ENCODE measurements around the gene CNTNAP2. TPM values are rescaled to one million over a fixed set of nuclear protein-coding genes. Genes with fewer than 3 reads are reported as not detected.

The CNTNAP2 gene
- total and polyA plus RNA-seq, 2 of the 4 experiments (the other 2 are of a cell fraction): not detected

GRCh38 chr7:146830686-146831085 is 714.1 kb downstream of the CNTNAP2 start:
- Histone ChIP-seq H3K9ac (ENCODE audit: low read depth, low read length) (no peak overlapping the region), H3K56ac (ENCODE audit: extremely low read depth, insufficient read depth, low read length) (no peak overlapping the region), H3K79me1 (ENCODE audit: low read depth in 1 of 2, low read length in 2 of 2) (no peaks in the 10 kb centered on the region), H2BK20ac (ENCODE audit: low read depth, low read length) (no peak overlapping the region), H2BK5ac (ENCODE audit: low read depth, low read length, poor library complexity, severe bottlenecking) (no peak overlapping the region), H3K9me3 (ENCODE audit: control insufficient read depth, insufficient read depth, low read length) (peaks cover 1% of the 10 kb centered on the region; the same call in 1 of the 2 replicates), H4K91ac (ENCODE audit: insufficient read depth, low read depth, low read length) (no peak overlapping the region), H2AFZ (replicated peaks; ENCODE audit: low read length, poor library complexity) (no peak overlapping the region), H2AK9ac (replicated peaks; ENCODE audit: low read depth, low read length, poor library complexity) (no peak overlapping the region), H4K5ac (ENCODE audit: low read depth, low read length) (no peak overlapping the region), H4K8ac (ENCODE audit: low read depth in 2 of 2, low read length in 2 of 2) (no peak overlapping the region), H3K4ac (ENCODE audit: low read depth, low read length) (no peak overlapping the region), H3K14ac (replicated peaks; ENCODE audit: low read depth, low read length) (no peak overlapping the region), H3K9me1 (ENCODE audit: insufficient read depth, low read length) (no peaks in the 10 kb centered on the region), H3K4me3 (ENCODE audit: insufficient read depth, low read depth, low read length) (no peak overlapping the region), H3K4me1 (ENCODE audit: control insufficient read depth, insufficient read depth, low read length) (no peaks in the 10 kb centered on the region), H3K27me3 (ENCODE audit: control insufficient read depth, insufficient read depth, low read length) (no peaks in the 10 kb centered on the region), H3K36me3 (ENCODE audit: control insufficient read depth, insufficient read depth, low read length) (no peaks in the 10 kb centered on the region), H3K4me2 (ENCODE audit: low read depth, low read length) (no peak overlapping the region), H4K20me1 (ENCODE audit: insufficient read depth, low read length) (no peaks in the 10 kb centered on the region), H2AK5ac (ENCODE audit: low read depth, low read length) (no peak overlapping the region), H3K27ac (ENCODE audit: insufficient read depth, low read length) (no peak overlapping the region), H3K23ac (ENCODE audit: low read depth, low read length) (no peak overlapping the region), H3K18ac (ENCODE audit: low read depth, low read length) (no peak overlapping the region), H2BK15ac (ENCODE audit: low read depth, low read length) (no peak overlapping the region), H2BK120ac (ENCODE audit: low read depth, low read length) (no peak overlapping the region)
- DNase-seq (no peak), ATAC-seq (ENCODE audit: low read depth) (no peak)
- no peak for TF ChIP-seq RFX5 (IDR thresholded peaks at IDR 0.05; ENCODE audit: low read depth, low read length)
- no peak for TF ChIP-seq MAZ (IDR thresholded peaks at IDR 0.05; ENCODE audit: borderline replicate concordance, low read depth, low read length)
- no peak for TF ChIP-seq USF2 (IDR thresholded peaks at IDR 0.05; ENCODE audit: low read depth, low read length)
- BruUV-seq (replicated peaks): no TSS peak
- intact Hi-C loops (cut with micrococcal nuclease) (no loop called here), dilution Hi-C loops (cut with HindIII; ENCODE audit: low sequenced_read_pairs, unreplicated experiment) (no loop called here), in situ Hi-C loops (cut with MboI; ENCODE audit: low sequenced_read_pairs) (no loop called here)
- no CpG with 5 or more reads among the region's 3 CpGs for WGBS, 2 experiments (ENCODE audit: extremely low coverage in 2 of 2, insufficient read length in 1 of 2)
- POLR2A ChIA-PET (ENCODE audit: unreplicated experiment): no interaction called here
- CTCF ChIA-PET: no interaction called here
